Kidney (tissue), 14 donors: ENCODE results near the gene GALNT17. TPM values are rescaled to one million over a fixed set of nuclear protein-coding genes. Genes with fewer than 3 reads are reported as not detected.

Experiments used
- DNase-seq, 5 donors: peaks; one replicate each; pipeline ENCODE4 v3.0.0-alpha.2; 2013 to 2020
- FAIRE-seq: peaks from 2 replicates; lab custom pipeline; 2012; peaks lifted over from hg19 to GRCh38; lab: Jason Lieb, UNC
- H3K27ac ChIP-seq, 2 donors: one replicate each; pipeline ENCODE4 v1.7.0; 2013; ENCODE audit warnings: low read depth in 2 of 2, low read length in 2 of 2, inconsistent platforms in 1 of 2
- H3K27me3 ChIP-seq: one replicate; pipeline ENCODE4 v1.7.1; 2013; ENCODE audit warnings: low read length, inconsistent platforms; ENCODE audit not compliant: control insufficient read depth, insufficient read depth
- H3K36me3 ChIP-seq, 3 donors: one replicate each; pipeline versions ENCODE4 v1.7.0 to v1.7.1; 2013; ENCODE audit warnings: low read length in 3 of 3, control low read depth in 1 of 3, inconsistent platforms in 1 of 3; ENCODE audit not compliant: insufficient read depth in 3 of 3, control insufficient read depth in 2 of 3
- H3K4me1 ChIP-seq, 3 donors: one replicate each; pipeline versions ENCODE4 v1.7.0 to v1.7.1; 2013; ENCODE audit warnings: low read length in 3 of 3, inconsistent platforms in 1 of 3, low read depth in 1 of 3; ENCODE audit not compliant: control insufficient read depth in 2 of 3, insufficient read depth in 2 of 3
- H3K4me3 ChIP-seq, 3 donors: one replicate each; pipeline versions ENCODE4 v1.7.0 to v1.8.1; 2013; ENCODE audit warnings: low read length in 3 of 3, control low read depth in 1 of 3, inconsistent platforms in 1 of 3
- H3K9ac ChIP-seq, 3 donors: one replicate each; pipeline versions ENCODE4 v1.7.0 to v1.7.1; 2013; ENCODE audit warnings: low read length in 3 of 3, control low read depth in 1 of 3, inconsistent platforms in 1 of 3
- H3K9me3 ChIP-seq, 3 donors: one replicate each; pipeline versions ENCODE4 v1.7.0 to v1.7.1; 2013; ENCODE audit warnings: low read length in 3 of 3, control low read depth in 1 of 3, inconsistent platforms in 1 of 3; ENCODE audit not compliant: control insufficient read depth in 2 of 3, insufficient read depth in 1 of 3
- CTCF ChIP-seq: IDR thresholded peaks from 3 replicates; pipeline ENCODE4 v1.5.1; 2012; ENCODE audit warnings: mild to moderate bottlenecking, moderate library complexity, borderline replicate concordance; ENCODE audit not compliant: insufficient read depth; ENCODE audit errors: extremely low read depth
- intact Hi-C: fragments of 100-400 bp; cut with DNase I; formaldehyde crosslinking; loops from one replicate; pipeline ENCODE4 v1.11.1; 2022
- polyA plus RNA-seq: library from polyadenylated mRNA; stranded (reverse); fragments of 350-450 nt; fragmentation: Illumina TruSeq; extraction: RNeasy Lipid Tissue Mini Kit (QIAGEN cat#74804); gene quantifications from one replicate; pipeline ENCODE4 v1.2.3, GENCODE V29; 2014; ENCODE audit warnings: low read depth, low replicate concordance; ENCODE audit not compliant: insufficient read depth
- total RNA-seq: library from RNA; stranded (reverse); fragmentation: NEBNext Ultra II Directional; extraction: Animal tissue kit (Norgen Biotek cat#: 25700); gene quantifications from one replicate; pipeline ENCODE4 v1.2.1, GENCODE V29; 2021
- donor health status: control.
- donor health status: control.
- donor health status: control.
- donor health status: control.
- donor health status: control.
- donor health status: DM: yes; HTN: yes; CAD: no.
- donor health status: Normal renal cell carcinoma (clear cell type).

The GALNT17 gene
- total and polyA plus RNA-seq, 2 donors from 2014 or later: 2.4 to 5.5 TPM

- no peaks in the 10 kb centered on the region for H3K36me3 ChIP-seq
- intact Hi-C loops: no loop called here
- no peaks in the 10 kb centered on the region for H3K9me3 ChIP-seq
- FAIRE-seq (no peak), DNase-seq (no peak)
- no peak for TF ChIP-seq CTCF
- no peaks in the 10 kb centered on the region for H3K4me1 ChIP-seq
- H3K27me3 ChIP-seq: no peaks in the 10 kb centered on the region
- H3K27ac ChIP-seq: no peak overlapping the region
- H3K9ac ChIP-seq: no peak overlapping the region
- H3K4me3 ChIP-seq: no peak overlapping the region
Measured at GRCh38 chr7:71495828-71496227, 363.9 kb downstream of the GALNT17 start.

GRCh38 chr7:71497256-71497946 is 365.5 kb downstream of the GALNT17 start:
- intact Hi-C loops: no loop called here
- Histone ChIP-seq H3K36me3 (no peaks in the 10 kb centered on the region), H3K4me1 (no peaks in the 10 kb centered on the region), H3K27me3 (no peaks in the 10 kb centered on the region), H3K9ac (no peak overlapping the region), H3K27ac (no peak overlapping the region), H3K4me3 (no peak overlapping the region), H3K9me3 (no peaks in the 10 kb centered on the region)
- FAIRE-seq (no peak), DNase-seq (no peak)
- no peak for TF ChIP-seq CTCF

GRCh38 chr7:71498381-71498780 is 366.4 kb downstream of the GALNT17 start:
- Histone ChIP-seq H3K4me3 (no peak overlapping the region), H3K9me3 (no peaks in the 10 kb centered on the region), H3K27me3 (no peaks in the 10 kb centered on the region), H3K4me1 (no peaks in the 10 kb centered on the region), H3K9ac (no peak overlapping the region), H3K36me3 (no peaks in the 10 kb centered on the region), H3K27ac (no peak overlapping the region)
- no peak for FAIRE-seq
- DNase-seq: no peak
- intact Hi-C loops: no loop called here
- no peak for TF ChIP-seq CTCF
